HG03103 (cell line): ENCODE results near the gene SLC9A5.

Experiments
- ATAC-seq: cut with Tn5 transposase; IDR thresholded peaks from one replicate; pipeline ENCODE4 v1.9.1; 2021; ENCODE audit warnings: low read depth; ENCODE audit not compliant: unreplicated experiment

SLC9A5 gene

GRCh38 chr16:67279296-67280089, 30.7 kb downstream of the SLC9A5 start, which contains the start of gene PLEKHG4:
Gene PLEKHG4, plus strand, starts transcription at chr16:67279532. Its CDS starts 513 bp downstream, at chr16:67280045.
- ATAC-seq = peak; percentile 82

- no peak for ATAC-seq
These were observed 31.6 kb downstream of the SLC9A5 start for GRCh38 chr16:67280090-67281015.

- no peak for ATAC-seq
These were observed 33.0 kb downstream of the SLC9A5 start for GRCh38 chr16:67281536-67282446.

- ATAC-seq = no peak
These were observed 33.6 kb downstream of the SLC9A5 start for GRCh38 chr16:67282447-67282805.

- ATAC-seq = no peak
These were observed 34.5 kb downstream of the SLC9A5 start for GRCh38 chr16:67283039-67283825.

- no peak for ATAC-seq
These were observed 35.2 kb downstream of the SLC9A5 start for GRCh38 chr16:67283826-67284555.

GRCh38 chr16:67284699-67285646, 36.2 kb downstream of the SLC9A5 start:
- ATAC-seq = no peak

GRCh38 chr16:67286441-67287235, 37.9 kb downstream of the SLC9A5 start:
- no peak for ATAC-seq

GRCh38 chr16:67287960-67288359, 39.2 kb downstream of the SLC9A5 start:
- ATAC-seq = no peak

- ATAC-seq = no peak
These were observed 42.7 kb downstream of the SLC9A5 start for GRCh38 chr16:67291461-67291860.

- ATAC-seq = no peak
These were observed 45.5 kb downstream of the SLC9A5 start for GRCh38 chr16:67294171-67294757.

GRCh38 chr16:67294938-67295361, 46.2 kb downstream of the SLC9A5 start:
- no peak for ATAC-seq

GRCh38 chr16:67296420-67296819, 47.6 kb downstream of the SLC9A5 start:
- ATAC-seq = no peak

GRCh38 chr16:67298277-67298676, 49.5 kb downstream of the SLC9A5 start:
- no peak for ATAC-seq

GRCh38 chr16:67299269-67299668, 50.5 kb downstream of the SLC9A5 start:
- ATAC-seq = no peak

- no peak for ATAC-seq
These were observed 52.5 kb downstream of the SLC9A5 start for GRCh38 chr16:67301080-67301782.
